Skeletal muscle cell (primary cell): Measurements from ENCODE around the gene KITLG.
"Not testable (repeated sequence)": the region's sequence is repeated elsewhere in the genome, so short reads cannot be mapped to it uniquely, and the experiment has no call there.

Source experiments
- DNase-seq: peaks from one replicate; pipeline ENCODE4 v3.0.0-alpha.2; 2010; ENCODE audit warnings: low read depth
- H3K4me3 ChIP-seq: 2 replicates; pipeline ENCODE4 v1.5.1; 2011; ENCODE audit warnings: low read depth, mild to moderate bottlenecking, control low read depth, low read length, moderate library complexity

The KITLG gene

DNA sequence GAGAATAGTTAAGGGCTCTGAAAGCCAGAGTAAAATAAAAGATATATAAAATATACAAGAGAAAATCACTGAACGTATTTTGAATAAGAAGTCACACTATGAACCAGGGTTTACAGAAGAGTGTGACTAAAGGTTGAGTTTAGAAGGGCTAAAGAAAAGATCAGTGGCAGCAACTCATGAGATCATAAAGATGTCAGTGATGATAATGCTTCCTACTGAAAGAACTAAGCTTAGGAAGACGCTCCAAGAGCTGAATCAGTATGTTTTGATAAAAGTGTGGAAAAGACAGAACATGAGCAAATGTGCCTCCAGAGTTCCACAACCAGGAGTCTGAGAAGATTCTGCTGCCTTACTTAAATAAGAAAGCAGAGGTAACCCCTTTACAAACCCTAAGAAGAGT lies 74.6 kb downstream of the KITLG start:
- no peak for DNase-seq
- H3K4me3 ChIP-seq: no peak overlapping the region

DNA sequence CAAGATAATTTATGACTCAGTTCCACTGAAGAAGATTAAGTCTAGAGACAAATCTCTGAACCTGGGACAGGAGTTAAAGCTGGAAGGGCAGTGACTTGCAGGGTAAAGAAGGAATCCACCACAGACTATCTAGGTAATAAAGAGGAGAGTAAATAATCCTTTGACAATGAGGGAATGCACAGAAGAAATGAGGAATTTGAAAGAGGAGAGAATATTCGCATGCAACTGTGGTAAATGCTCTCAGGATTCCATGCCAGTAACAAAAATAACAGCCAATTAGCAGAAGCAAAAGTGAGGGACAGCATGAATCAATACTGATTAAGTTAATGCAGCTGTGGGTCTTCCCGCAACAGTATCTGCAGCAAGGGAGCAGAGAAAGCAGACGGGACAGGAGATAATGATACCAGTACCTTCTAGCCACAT lies 77.0 kb downstream of the KITLG start:
- no peak overlapping the region for H3K4me3 ChIP-seq
- DNase-seq: no peak

DNA sequence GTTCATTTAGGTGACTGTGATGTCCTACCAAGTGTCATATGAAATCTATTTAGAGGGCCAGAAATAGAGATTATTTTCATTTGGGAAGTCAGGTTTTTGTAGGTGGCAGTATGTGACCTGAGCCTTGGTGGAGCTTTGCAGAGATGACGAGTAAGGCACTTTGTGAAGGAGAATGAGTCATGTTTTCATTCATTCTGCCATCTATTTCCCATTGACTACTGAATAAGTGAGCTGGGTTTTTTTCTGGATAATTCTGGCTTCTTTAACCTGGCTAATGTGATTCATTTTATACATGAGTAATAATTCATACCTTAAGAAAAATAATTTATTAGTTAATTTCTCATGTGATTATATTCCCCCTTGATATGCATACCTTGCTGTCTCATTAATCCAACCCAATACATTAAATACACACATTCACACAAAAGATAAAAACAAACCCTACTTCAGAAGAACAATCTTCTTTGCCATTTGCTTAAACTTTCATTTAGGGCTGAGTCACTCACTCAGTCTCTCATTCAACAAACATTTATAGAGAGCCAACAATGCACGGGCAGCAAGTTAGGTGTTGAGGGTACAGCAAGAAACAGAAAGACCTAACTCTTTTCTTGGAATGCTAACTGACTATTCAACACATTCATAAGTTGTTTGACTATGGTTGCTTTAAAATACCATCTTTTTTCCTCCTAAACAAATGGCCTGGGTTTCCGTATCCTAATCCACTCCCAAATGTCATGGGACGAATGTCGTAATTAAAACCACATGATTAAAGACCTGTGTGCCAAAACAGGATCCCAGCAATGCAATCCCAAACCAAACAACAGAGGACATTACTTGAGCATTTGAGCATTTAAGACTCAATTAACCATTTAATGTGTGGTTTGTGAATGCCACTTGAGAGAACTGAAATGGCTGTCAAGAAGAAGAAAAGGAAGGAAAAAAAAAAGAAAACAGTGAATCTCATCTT lies 78.0 kb downstream of the KITLG start:
- no peak for DNase-seq
- H3K4me3 ChIP-seq: no peak overlapping the region

DNA sequence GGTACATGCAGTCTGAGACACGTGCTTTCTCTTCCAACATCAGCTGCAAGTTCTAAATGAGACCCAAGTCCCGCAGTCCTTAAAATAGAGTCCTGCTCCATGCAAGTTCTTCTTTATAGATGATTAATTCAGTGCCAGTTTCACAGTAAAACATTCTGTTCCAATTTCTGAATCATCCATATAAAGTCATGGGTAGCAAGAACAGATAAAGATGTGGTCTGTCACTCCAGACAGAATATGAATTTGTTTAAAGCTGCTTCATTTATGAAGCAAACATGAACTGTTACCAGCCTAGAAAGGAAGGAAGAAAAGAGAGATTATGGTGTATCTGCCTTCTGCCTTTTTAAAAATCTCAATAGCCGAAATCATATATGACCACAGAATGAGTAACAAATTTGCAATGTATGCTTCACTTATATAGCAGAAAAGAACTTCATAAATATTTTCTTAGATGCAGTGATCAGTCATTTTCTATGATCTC lies 83.3 kb downstream of the KITLG start:
- no peak for DNase-seq
- no peak overlapping the region for H3K4me3 ChIP-seq

DNA sequence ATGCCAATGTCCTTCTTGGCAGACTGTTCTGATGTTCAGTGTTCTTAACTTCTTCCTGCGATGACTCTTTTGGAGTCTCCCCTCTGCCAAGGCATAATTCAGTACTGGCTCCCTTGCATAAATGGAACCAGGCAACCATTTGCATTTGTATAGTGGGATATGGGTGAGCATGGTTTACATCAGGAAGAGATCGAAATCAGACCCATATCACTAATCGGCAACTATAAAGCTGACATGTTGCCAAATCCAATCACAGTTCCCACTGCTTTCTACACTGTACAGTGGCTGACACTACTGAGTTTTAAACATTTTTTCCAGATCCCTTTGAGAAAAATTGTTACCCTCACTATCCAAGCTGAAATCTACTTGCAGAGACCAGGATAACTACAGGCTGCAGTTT lies 83.8 kb downstream of the KITLG start:
- DNase-seq: no peak
- H3K4me3 ChIP-seq: no peak overlapping the region

DNA sequence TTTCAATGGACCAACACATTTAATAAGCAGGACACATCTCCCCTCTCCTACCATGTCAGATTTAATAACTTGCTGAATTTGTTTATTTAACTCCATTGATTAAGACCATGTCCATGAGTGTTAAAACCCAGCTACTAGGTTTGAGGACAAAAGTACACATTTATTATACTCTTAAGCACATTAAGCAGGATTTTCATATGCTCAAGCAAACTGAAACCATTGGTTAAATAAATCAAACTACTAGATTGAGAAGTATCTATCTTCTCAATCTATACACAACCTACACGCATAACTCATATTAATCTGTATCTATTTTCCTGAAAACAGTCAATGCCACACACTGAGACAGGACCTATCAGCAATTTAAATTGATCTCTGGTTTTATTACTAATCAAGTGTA lies 85.2 kb downstream of the KITLG start:
- DNase-seq: no peak
- no peak overlapping the region for H3K4me3 ChIP-seq

DNA sequence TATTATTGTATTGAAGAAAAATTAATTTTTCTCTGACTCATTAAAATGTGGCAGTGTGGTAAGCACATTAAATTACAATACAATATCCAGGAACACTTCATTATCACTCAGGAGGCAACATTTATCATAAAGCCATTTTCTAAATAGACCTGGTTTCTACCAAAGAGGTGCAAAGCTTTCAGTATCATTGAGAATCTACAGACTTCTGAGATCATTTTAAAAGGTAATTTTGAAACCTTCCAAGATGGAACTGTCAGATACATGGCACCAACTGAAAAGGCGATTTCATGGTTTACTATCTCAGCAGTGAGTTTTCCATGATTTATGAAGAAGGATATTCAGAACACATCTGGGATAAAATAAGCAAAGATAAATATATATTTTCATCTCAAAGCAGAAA lies 85.8 kb downstream of the KITLG start:
- no peak for DNase-seq
- H3K4me3 ChIP-seq: no peak overlapping the region

DNA sequence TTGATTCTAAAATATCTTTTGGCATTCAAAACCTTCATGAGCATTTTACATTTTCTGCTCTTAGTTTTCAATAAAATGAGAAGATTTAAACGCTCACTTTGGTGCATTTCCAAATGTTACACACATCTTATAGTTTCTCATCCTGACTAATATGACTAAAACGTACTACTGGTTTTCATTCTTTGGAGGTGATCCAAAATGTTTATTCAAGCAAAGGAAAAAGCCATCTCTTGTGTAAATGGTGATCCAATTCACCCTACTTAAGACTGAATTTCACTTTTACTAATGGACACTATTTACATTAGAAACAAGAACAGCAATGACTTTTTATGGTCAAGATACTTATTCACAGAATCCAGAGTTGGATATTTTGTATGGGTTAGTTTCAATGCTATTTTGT lies 86.6 kb downstream of the KITLG start:
- DNase-seq: peak; percentile 91
- no peak overlapping the region for H3K4me3 ChIP-seq

DNA sequence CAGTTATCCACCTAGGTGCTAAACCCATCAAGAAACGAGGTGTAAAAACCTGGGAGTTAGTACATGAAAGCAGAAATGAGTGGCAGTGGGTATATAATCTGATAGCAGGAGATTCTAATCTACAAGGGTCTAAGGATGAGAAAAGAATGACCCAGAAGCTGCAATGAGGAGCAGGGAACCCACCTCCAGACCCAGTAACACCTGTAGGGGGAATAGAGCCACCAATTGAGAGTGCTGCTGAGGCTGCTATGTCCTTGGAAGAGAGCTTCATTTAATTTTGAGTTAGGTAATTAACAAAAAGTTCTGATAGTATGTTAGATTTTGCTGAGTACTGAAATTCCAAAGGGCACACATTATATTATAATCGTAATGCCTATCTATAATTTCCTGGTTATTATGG lies 89.8 kb downstream of the KITLG start:
- DNase-seq: no peak
- H3K4me3 ChIP-seq: no peak overlapping the region

DNA sequence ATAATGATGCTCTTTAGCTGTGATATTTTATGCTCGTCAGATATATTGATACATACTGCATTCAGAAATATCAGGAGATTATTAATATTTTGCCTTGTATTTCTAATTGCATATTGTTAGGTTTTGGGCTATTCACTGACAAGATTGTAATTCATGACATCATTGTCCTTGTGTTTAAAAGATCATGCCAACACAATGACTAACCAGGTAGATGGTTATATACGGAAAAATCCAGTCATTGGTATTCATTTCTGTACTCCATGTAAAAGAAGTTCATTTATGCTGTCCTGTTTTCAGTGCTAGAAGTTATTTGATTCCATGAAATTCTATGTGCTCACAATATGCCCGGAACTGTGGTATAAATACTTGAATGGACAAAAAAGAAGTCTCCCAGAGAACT lies 107.5 kb downstream of the KITLG start:
- no peak overlapping the region for H3K4me3 ChIP-seq
- DNase-seq: no peak

DNA sequence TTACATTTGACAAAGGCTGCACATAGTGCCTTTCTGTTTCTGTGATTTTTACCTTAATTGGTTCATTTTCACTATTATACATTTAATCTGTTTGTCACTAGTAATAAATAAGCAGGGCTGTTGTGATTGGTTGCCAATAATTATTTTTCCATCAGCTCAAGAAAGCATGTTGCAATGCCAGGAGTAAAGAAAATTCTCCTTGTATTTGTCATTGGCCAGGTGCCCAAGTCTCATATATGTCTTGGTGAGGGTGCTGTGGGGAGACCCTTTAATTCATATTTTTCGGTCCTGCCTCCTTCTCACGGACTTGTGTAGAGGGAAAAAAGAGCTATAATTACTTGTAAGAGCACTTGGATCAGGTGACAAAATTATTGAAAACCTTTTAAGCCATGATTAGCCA lies 108.0 kb downstream of the KITLG start:
- no peak for DNase-seq
- no peak overlapping the region for H3K4me3 ChIP-seq

DNA sequence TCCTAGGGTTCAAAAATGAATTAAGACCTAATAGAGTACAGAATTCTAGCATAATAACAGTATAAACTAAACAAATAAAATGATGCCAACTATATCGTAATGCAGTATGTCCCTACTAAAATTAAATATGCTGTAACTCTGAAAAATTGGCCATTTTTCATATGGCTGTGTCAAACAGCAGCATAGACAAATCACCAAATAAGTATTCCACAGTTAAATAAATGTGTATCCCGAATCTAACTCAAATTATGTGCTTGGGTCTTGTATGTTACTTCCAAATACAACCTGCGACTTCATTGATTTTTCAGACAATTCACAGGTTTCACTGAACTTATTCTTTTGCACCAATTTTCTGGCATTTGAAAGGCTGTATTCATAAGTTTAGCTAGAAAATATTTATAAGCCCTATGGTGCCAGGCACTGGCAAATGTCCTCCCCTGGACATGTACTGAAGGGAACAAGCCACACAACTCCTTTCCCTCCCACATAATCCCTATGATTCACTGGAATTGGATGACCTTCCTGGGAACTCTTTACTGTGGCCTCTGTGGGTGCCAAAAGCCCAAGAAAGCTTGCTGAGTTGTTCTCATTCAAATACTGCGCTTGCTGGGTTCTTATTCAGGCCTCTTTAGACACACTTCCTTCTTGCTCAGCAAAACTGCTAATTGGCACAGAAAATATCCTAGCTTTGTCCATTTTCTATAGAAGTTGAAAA lies 108.8 kb downstream of the KITLG start:
- H3K4me3 ChIP-seq: no peak overlapping the region
- DNase-seq: peak; percentile 68

DNA sequence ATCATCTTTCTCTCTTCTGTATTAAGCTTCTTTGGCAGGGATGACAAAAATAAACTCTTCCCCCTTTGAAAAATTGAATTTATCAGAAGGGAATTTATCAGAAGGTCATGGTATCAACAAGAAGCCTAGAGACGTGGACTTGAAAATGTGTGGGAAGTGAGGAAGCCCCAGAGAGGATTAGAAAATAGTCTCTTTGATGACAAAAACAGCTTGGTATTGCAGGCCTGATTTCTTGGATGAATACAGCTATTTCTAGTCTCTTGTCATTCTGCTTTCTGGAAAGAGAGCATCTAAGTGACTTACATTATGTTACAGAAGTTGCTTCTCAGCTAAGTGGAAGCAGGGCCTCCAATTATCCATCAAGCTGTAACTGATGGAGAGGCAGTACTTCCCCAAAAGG lies 111.1 kb downstream of the KITLG start:
- no peak overlapping the region for H3K4me3 ChIP-seq
- no peak for DNase-seq

DNA sequence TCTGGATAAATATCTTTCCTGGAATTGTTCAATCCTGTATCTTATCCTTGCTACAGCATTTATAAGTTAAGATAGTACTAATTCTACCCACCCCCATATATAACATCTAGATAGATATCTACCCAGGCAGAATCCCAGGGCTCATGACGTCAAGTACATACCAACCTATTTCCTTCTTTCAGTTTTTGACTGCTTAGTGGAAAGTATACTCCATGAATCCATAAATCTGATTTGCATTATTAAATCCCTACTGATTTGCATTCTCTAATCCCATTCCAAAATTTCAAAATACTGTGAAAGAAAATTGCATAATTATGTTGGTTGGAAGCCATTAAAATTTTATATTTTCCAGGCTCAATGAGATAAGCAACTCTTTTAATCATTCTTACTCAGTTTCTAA lies 111.7 kb downstream of the KITLG start:
- no peak overlapping the region for H3K4me3 ChIP-seq
- DNase-seq: no peak

DNA sequence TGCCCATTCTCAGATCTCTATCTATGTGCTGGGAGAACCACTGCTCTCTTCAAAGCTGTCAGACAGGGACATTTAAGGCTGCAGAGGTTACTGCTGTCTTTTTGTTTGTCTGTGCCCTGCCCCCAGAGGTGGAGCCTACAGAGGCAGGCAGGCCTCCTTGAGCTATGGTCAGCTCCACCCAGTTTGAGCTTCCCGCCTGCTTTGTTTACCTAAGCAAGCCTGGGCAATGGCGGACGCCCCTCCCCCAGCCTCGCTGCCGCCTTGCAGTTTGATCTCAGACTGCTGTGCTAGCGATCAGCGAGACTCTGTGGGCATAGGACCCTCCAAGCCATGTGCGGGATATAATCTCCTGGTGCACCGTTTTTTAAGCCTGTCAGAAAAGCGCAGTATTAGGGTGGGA lies 113.6 kb downstream of the KITLG start:
- DNase-seq, H3K4me3 ChIP-seq: not testable (repeated sequence)

DNA sequence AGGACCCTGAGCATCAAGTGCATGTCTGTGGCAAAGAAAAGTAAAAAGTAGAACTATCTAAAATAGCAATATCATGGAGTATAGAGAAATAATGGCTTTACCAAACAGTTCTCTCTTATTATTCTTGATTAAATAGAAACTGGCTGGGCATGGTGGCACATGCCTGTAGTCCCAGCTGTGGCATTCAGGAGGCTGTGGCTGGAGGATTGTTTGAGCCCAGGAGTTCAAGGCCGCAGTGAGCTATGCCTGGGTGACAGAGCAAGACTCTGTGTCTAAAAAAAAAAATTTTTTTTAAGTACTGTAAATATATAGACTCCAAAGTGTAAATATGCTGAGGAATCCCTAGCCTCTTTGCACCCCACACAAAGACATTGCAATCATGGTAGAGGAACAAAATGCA lies 121.9 kb downstream of the KITLG start:
- H3K4me3 ChIP-seq: no peak overlapping the region
- no peak for DNase-seq

DNA sequence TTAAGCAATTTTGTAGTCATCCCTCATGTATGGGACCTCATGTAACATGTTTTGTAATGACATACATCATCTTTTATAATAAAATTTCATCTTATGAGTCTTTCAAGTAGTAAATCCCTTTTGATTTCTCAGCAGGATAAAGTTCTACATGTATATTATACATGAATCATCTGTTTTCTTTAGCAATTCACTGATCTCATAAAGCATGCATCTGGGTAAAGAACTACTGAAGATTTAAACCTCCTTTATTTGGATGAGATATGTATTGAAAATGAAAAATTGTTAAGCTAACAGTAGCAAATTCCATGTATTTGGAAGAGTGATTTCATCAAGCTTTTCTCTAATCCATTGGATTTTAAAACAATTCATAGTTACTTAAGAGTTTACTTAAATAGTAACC lies 126.9 kb downstream of the KITLG start:
- no peak overlapping the region for H3K4me3 ChIP-seq
- peak; percentile 14 for DNase-seq

DNA sequence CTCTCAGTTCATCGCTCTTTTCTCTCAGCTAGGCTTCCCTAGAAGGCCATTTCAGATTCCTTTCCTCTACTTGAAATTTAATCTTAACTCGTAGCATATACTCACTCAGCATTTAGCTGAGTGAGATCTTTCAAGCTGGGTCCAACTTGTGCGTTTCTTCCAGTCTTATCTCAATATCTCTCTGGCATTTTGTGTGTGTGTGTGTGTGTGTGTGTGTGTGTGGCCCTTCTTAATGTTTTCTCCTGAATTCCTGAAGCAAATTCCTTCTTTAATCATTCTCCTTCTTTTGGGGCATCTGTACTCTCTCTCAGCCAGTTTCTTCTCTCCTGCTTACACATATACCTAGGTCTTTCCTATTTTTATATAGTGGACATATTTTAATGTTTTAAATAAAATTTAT lies 129.1 kb downstream of the KITLG start:
- H3K4me3 ChIP-seq: no peak overlapping the region
- DNase-seq: no peak

DNA sequence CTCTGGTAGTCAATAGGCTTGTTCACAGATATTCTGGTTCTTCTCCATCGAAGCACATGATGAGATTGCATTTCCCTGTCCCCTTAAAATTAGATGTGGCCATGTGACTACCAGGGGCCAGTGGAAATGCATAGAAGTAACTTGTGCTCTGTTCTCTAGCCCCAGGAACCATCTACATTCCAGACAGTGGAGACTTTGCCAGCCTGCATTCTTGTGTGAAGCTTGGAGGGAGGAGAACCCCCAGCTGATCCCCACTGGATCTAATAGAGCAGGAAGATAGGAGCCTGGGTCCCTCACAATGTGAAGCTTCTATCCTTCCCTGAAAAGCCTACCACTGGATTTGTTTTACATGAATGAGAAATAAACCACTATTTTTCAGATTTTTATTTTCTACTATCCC lies 130.1 kb downstream of the KITLG start:
- no peak for DNase-seq
- no peak overlapping the region for H3K4me3 ChIP-seq

DNA sequence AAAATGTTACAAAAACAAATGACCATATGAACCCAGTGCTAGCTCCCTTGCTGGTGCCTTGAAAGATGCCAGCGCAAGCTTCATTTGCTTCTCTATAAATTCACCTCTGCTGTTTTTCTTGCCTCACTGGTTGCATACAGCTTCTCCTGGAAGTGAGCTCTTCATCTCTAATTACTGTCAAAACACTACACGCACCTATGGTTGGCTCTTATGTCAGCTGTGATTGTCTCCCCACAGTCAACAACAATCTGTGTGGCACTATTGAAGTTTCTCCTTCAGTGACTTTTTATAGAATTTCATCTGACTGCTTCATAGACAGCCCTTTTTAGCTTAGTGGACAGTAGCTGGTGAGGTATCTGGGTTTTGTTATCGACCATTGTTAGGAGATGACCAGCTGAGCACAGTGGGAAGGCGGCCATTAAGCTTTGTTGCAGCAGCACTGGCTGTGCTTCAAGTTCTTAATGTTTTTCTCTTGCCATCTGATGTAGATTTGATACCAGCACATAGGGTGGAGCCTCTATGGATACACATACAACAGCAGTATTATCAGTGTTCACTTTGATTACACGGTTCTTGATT lies 131.8 kb downstream of the KITLG start:
- DNase-seq: no peak
- H3K4me3 ChIP-seq: no peak overlapping the region
